ENCODE results near the gene PLPP7. TPM values are rescaled to one million over a fixed set of nuclear protein-coding genes. Genes with fewer than 3 reads are reported as not detected.

Gene PLPP7
- polyA plus RNA-seq, 2 of the 4 experiments (the other 2 are of a cell fraction), result 0.08 TPM; not detected in 1

DNA sequence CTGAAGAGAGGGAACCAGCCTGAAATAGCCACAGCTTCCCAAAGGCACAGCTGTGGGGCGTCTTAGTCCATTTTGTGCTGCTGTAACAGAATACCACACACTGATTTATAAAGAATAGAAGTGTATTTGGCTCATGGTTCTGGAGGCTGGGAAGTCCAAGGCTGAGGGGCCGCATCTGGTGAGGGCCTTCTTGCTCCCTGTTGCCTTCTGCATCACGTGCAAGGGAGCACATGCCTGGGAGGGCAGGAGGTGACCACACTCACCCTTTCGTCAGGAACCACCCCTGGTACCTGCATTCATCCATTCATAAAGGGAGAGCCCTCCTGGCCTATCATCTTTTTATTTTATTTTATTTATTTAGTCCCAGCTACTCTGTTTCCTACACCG is 10.4 kb downstream of the PLPP7 start:
- Histone ChIP-seq H3K4me3 (no peak overlapping the region), H3K9me3 (no peaks in the 10 kb centered on the region), H3K27ac (no peak overlapping the region), H3K4me2 (no peak overlapping the region), H3K4me1 (no peaks in the 10 kb centered on the region)
- no peak for FAIRE-seq
- ChIA-PET POLR2A (no interaction called here), CTCF (interaction anchor here (1.0 to 6.1 kb wide), 3 partner anchors 36 to 243 kb away, joined by 3 to 28 read pairs (median 3); no protein-coding TSS in a partner anchor)
- WGBS (ENCODE audit: missing lambda C conversion rate), result 56% methylated on average over 5 of the region's 5 CpGs
- no peak for DNase-seq (ENCODE audit: low read depth in 1 of 2, low spot score in 1 of 2)
- TF ChIP-seq, protein P1, sequence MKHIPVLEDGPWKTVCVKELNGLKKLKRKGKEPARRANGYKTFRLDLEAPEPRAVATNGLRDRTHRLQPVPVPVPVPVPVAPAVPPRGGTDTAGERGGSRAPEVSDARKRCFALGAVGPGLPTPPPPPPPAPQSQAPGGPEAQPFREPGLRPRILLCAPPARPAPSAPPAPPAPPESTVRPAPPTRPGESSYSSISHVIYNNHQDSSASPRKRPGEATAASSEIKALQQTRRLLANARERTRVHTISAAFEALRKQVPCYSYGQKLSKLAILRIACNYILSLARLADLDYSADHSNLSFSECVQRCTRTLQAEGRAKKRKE (CRISPR knock-in tag; IDR thresholded peaks at IDR 0.05; ENCODE audit: low read depth), result no peak
- no peak for TF ChIP-seq JUN (IDR thresholded peaks at IDR 0.05)
- TF ChIP-seq HOXB13 (CRISPR knock-in tag; IDR thresholded peaks at IDR 0.05; ENCODE audit: low read depth), result no peak
- TF ChIP-seq TFCP2L1 (CRISPR knock-in tag; IDR thresholded peaks at IDR 0.05), result no peak
- no peak for TF ChIP-seq FOSL2 (IDR thresholded peaks at IDR 0.05)
- no peak for TF ChIP-seq FOSL2 (CRISPR knock-in tag; IDR thresholded peaks at IDR 0.05)
- TF ChIP-seq SREBF2 (IDR thresholded peaks at IDR 0.05), result no peak
- no peak for TF ChIP-seq BHLHE40 (IDR thresholded peaks at IDR 0.05; ENCODE audit: low read depth, low read length)
- no peak for TF ChIP-seq CHD2 (IDR thresholded peaks at IDR 0.05; ENCODE audit: low read length, partially characterized antibody)
- no peak for TF ChIP-seq HEYL (CRISPR knock-in tag; IDR thresholded peaks at IDR 0.05)
- TF ChIP-seq MAX (IDR thresholded peaks at IDR 0.05), result no peak
- no peak for TF ChIP-seq ZNF302 (CRISPR knock-in tag; IDR thresholded peaks at IDR 0.05)
- TF ChIP-seq EP300 (IDR thresholded peaks at IDR 0.05), result no peak
- TF ChIP-seq MYC (IDR thresholded peaks at IDR 0.05; ENCODE audit: borderline replicate concordance, low read length), result no peak
- no peak for TF ChIP-seq HOXA7 (CRISPR knock-in tag; IDR thresholded peaks at IDR 0.05)
- no peak for TF ChIP-seq POLR2A (IDR thresholded peaks at IDR 0.05; ENCODE audit: low read length)
- TF ChIP-seq EHMT2 (IDR thresholded peaks at IDR 0.05; ENCODE audit: low read depth), result no peak
- no peak for TF ChIP-seq PBX3 (IDR thresholded peaks at IDR 0.05)
- no peak for TF ChIP-seq TP53 (CRISPR knock-in tag; IDR thresholded peaks at IDR 0.05)
- TF ChIP-seq ZFP36 (IDR thresholded peaks at IDR 0.05; ENCODE audit: borderline replicate concordance, partially characterized antibody), result no peak
- TF ChIP-seq, protein P2, sequence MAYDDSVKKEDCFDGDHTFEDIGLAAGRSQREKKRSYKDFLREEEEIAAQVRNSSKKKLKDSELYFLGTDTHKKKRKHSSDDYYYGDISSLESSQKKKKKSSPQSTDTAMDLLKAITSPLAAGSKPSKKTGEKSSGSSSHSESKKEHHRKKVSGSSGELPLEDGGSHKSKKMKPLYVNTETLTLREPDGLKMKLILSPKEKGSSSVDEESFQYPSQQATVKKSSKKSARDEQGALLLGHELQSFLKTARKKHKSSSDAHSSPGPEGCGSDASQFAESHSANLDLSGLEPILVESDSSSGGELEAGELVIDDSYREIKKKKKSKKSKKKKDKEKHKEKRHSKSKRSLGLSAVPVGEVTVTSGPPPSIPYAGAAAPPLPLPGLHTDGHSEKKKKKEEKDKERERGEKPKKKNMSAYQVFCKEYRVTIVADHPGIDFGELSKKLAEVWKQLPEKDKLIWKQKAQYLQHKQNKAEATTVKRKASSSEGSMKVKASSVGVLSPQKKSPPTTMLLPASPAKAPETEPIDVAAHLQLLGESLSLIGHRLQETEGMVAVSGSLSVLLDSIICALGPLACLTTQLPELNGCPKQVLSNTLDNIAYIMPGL (CRISPR knock-in tag; IDR thresholded peaks at IDR 0.05; ENCODE audit: borderline replicate concordance), result no peak
- no peak for ATAC-seq

DNA sequence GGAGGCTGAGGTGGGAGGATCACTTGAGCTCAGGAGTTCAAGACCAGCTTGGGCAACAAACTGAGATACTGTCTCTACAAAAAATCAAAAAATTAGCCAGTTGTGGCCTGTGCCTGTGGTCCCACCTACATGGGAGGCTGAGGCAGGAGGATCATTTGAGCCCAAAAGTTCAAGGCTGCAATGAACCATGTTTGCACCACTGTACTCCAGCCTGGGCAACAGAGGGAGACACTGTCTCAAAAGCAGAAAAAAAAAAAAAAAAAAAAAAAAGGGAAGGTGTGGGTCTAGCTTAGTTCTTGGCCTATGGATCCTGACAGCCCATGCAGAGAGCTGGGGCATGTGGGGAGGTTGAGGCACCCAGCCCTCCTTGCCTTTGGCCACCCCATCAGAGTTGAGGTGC is 10.9 kb downstream of the PLPP7 start:
- DNase-seq (ENCODE audit: low read depth in 1 of 2, low spot score in 1 of 2) (no peak), ATAC-seq (no peak), FAIRE-seq (no peak)
- Histone ChIP-seq H3K4me3 (no peak overlapping the region), H3K27ac (no peak overlapping the region), H3K4me2 (no peak overlapping the region), H3K4me1 (no peaks in the 10 kb centered on the region), H3K9me3 (no peaks in the 10 kb centered on the region)
- ChIA-PET CTCF (interaction anchor here (1.0 to 6.1 kb wide), 3 partner anchors 13 to 243 kb away, joined by 3 to 28 read pairs (median 4); no protein-coding TSS in a partner anchor), POLR2A (no interaction called here)
- no peak for TF ChIP-seq RARB (CRISPR knock-in tag; IDR thresholded peaks at IDR 0.05)
- no peak for TF ChIP-seq FOSL2 (IDR thresholded peaks at IDR 0.05)
- TF ChIP-seq FOSL2 (CRISPR knock-in tag; IDR thresholded peaks at IDR 0.05), result no peak
- no peak for TF ChIP-seq ZNF302 (CRISPR knock-in tag; IDR thresholded peaks at IDR 0.05)
- no peak for TF ChIP-seq CHD2 (IDR thresholded peaks at IDR 0.05; ENCODE audit: low read length, partially characterized antibody)
- no peak for TF ChIP-seq SMC3 (IDR thresholded peaks at IDR 0.05)
- no peak for TF ChIP-seq RNF2 (IDR thresholded peaks at IDR 0.05; ENCODE audit: borderline replicate concordance, low read depth)
- no peak for TF ChIP-seq MAX (IDR thresholded peaks at IDR 0.05)
- TF ChIP-seq, protein P3, sequence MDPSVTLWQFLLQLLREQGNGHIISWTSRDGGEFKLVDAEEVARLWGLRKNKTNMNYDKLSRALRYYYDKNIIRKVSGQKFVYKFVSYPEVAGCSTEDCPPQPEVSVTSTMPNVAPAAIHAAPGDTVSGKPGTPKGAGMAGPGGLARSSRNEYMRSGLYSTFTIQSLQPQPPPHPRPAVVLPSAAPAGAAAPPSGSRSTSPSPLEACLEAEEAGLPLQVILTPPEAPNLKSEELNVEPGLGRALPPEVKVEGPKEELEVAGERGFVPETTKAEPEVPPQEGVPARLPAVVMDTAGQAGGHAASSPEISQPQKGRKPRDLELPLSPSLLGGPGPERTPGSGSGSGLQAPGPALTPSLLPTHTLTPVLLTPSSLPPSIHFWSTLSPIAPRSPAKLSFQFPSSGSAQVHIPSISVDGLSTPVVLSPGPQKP (IDR thresholded peaks at IDR 0.05; ENCODE audit: low read depth, low read length), result no peak
- TF ChIP-seq KDM1A (IDR thresholded peaks at IDR 0.05; ENCODE audit: low read depth), result no peak
- TF ChIP-seq KDM5A (IDR thresholded peaks at IDR 0.05), result no peak
- no peak for TF ChIP-seq HOXB13 (CRISPR knock-in tag; IDR thresholded peaks at IDR 0.05; ENCODE audit: low read depth)
- TF ChIP-seq CBX8 (IDR thresholded peaks at IDR 0.05), result no peak
- TF ChIP-seq ZSCAN20 (CRISPR knock-in tag; IDR thresholded peaks at IDR 0.05), result no peak
- no peak for TF ChIP-seq FOSB (CRISPR knock-in tag; IDR thresholded peaks at IDR 0.05)

All from A549 (cell line).